GM18520 (cell line): ENCODE measurements around the gene BLCAP.
"Not testable (repeated sequence)": the region's sequence is repeated elsewhere in the genome, so short reads cannot be mapped to it uniquely, and the experiment has no call there.

Source experiments
- ATAC-seq: cut with Tn5 transposase; IDR thresholded peaks from one replicate; pipeline ENCODE4 v1.9.1; 2021; ENCODE audit not compliant: unreplicated experiment

BLCAP gene

GRCh38 chr20:37558306-37558705, 30.6 kb upstream of the BLCAP start:
- no peak for ATAC-seq

GRCh38 chr20:37556538-37556937, 28.9 kb upstream of the BLCAP start:
- no peak for ATAC-seq

DNA sequence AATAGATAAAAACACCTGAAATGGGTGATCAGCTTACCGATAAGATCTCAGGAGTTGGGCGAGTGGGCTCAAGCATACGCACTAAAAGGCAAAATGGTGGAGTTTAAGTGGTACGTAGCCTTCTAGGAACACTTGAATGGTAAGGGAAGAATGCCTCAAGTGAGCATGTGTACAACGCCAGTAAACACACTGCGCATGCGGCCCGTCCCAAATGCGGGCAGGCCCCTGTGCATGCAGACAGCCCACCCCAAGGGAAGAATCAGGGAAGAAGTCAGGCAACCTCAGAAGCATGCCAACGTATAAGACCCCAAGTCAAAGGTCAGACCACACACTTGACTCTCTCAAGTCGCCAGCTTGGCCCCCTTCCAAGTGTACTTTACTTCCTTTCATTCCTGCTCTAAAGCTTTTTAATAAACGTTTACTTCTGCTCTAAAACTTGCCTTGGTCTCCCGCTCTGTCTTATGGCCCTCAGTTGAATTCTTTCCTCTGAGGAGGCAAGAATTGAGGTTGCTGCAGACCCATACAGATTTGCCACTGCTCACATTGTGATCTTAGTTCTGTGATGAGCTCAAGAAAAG, 27.1 kb upstream of the BLCAP start:
- not testable (repeated sequence) for ATAC-seq

DNA sequence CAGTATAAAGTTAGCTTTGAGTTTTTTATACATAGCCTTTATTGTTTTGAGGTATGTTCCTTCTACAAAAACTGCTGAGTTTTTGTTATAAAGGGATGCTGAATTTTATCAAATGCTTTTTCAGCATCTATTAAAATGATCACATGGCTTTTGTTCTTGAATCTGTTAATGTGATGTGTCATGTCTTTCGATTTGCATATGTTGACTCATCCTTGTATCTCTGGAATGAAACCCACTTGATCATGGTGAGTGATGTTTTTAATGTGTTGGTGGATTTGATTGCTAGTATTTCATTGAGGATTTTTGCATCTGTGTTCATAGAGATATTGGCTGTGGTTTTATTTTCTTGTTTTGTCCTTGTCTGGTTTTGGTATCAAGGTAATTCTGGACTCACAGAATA, 24.7 kb upstream of the BLCAP start:
- ATAC-seq = no peak

DNA sequence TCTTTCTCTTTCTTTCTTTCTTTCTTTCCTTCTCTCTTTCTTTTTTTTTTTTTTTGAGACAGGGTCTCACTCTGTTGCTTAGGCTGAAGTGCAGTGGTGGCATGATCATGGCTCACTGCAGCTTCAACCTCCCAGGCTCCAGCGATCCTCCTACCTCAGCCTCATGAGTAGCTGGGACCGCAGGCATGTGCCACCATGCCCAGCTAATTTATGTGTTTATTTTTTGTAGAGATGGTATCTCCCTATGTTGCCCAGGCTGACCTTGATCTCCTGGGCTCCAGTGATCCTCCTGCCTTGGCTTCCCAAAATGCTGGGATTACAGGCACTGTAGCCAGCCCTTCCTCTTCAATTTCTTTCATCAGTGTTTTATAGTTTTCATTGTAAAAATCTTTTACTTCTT, 24.0 kb upstream of the BLCAP start:
- ATAC-seq = not testable (repeated sequence)

DNA sequence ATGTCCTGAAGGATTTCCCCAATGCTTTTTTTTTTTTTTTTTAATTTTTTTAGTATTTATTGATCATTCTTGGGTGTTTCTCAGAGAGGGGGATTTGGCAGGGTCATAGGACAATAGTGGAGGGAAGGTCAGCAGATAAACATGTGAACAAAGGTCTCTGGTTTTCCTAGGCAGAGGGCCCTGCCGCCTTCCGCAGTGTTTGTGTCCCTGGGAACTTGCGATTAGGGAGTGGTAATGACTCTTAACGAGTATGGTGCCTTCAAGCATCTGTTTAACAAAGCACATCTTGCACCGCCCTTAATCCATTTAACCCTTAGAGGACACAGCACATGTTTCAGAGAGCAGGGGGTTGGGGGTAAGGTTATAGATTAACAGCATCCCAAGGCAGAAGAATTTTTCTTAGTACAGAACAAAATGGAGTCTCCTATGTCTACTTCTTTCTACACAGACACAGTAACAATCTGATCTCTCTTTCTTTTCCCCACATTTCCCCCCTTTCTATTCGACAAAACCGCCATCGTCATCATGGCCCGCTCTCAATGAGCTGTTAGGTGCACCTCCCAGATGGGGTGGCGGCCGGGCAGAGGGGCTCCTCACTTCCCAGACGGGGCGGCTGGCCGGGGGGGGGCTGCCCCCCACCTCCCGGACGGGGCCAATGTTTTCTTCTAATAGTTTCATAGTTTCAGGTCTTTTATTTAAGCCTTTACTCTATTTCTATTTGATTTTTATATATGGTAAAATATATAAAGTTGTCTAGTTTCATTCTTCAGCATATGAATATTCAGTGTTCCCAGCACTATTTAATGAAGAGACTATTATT, 22.6 kb upstream of the BLCAP start:
- not testable (repeated sequence) for ATAC-seq

GRCh38 chr20:37547912-37548311, 20.2 kb upstream of the BLCAP start:
- ATAC-seq = no peak

- no peak for ATAC-seq
These were observed 17.8 kb upstream of the BLCAP start for GRCh38 chr20:37545516-37545915.

DNA sequence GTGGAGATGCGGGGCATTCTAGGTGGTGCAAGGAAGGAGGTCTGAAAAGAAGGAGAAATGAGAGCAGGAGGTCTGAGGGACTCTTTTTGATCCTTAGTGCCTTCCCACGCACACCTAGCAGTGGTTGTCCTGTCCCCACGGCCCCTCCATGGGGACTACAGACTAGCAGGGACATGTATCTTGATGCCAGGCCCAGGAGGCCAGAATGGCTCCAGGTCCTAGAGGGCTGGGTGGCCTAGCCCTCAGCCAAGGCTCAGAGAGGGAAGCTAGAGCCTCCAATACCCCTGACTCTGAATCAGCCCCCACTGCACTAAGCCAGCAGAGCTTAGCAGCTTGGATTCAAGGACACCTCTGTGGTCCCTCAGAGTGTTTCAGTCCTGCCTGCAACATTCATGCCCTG, 16.7 kb upstream of the BLCAP start:
- no peak for ATAC-seq

DNA sequence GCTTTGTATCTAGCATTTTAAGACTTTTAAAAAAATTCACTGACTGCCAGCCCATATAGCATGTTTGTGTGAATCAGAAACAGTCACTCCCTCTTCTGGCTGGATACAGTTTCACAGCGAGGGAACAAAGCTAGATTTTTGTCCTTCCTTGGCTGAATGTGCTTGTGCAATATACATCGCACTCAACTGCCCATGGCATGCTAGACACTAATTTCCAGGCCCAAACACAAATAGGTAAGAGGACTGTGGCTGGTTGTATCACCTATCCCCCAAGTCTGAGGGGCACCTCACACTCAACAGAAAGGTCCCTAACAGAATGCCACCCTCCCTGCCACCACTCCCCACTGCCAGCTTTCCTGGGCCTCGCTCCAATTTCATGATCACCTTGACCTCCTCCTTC, 16.2 kb upstream of the BLCAP start:
- ATAC-seq = no peak

DNA sequence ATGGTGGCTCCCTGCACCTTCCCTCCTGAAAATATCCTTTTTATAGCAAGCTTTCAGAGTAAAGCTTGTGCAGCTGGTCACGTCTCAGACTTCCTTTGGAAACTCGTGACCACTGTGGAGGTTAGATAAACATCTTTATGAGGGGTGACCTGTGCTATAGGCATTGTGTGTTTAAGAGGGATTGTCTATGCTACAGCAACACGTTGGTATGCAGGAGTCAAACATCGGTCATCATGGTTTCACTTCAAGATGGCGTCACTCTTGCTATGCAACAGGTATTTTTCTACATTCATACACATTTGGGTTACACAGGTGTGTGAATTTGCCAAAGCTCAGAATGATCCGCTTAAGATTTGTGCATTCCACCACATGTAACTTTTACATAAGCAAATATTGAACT, 14.6 kb upstream of the BLCAP start:
- no peak for ATAC-seq

DNA sequence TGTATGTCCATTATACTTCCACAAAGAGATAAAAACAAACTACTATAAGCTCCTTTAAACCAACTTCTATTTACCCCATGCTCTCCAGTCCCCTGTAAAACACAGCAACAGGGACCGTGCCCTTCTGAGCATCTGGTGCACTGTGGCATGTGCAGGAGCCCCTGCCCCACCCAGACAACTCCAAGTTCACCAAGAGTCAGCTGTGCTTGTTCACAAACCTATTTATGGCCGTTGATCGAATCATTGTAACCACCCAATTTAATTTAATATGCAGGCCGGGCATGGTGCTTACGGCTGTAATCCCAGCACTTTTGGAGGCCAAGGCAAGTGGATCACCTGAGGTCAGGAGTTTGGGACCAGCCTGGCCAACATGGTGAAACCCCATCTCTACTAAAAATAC, 13.7 kb upstream of the BLCAP start:
- no peak for ATAC-seq

GRCh38 chr20:37540838-37541237, 13.2 kb upstream of the BLCAP start:
- ATAC-seq = not testable (repeated sequence)

GRCh38 chr20:37540001-37540400, 12.3 kb upstream of the BLCAP start:
- ATAC-seq = no peak

DNA sequence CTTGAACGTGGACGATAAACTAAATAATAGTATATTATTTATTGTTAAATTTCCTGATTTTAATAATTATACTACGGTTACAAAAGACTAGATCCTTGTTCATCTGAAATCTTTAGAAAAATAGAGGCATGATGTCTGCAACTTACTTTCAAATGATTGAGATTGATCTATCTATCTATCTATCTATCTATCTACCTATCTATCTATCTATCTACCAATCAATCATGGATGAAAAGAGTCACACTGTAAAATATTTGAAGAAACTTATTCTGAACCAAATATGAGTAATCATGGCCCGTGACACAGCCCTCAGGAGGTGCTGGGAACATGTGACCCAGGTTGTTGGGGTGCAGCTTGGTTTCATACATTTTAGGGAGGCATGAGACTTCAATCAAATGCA, 11.7 kb upstream of the BLCAP start:
- ATAC-seq = no peak

DNA sequence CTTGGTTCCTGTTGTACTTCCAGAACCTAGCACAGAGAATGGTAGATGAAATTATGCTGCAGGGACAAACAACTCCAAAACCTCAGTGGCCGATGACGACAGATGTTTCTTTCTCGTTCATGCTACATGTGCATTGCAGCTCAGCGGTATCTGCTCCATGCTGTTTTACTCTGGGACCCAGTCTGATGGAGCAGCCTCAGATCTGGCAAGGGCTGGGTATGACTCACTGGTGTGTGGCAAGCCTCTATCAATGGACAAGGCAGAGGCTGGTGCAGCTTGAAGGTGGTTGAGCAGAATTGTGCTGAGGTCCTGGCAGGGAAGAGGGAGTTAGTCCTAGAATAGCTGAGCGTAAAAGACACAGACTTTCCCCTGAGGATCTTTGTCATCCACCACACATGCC, 10.3 kb upstream of the BLCAP start:
- ATAC-seq = no peak

GRCh38 chr20:37537505-37537904, 9.8 kb upstream of the BLCAP start:
- no peak for ATAC-seq

DNA sequence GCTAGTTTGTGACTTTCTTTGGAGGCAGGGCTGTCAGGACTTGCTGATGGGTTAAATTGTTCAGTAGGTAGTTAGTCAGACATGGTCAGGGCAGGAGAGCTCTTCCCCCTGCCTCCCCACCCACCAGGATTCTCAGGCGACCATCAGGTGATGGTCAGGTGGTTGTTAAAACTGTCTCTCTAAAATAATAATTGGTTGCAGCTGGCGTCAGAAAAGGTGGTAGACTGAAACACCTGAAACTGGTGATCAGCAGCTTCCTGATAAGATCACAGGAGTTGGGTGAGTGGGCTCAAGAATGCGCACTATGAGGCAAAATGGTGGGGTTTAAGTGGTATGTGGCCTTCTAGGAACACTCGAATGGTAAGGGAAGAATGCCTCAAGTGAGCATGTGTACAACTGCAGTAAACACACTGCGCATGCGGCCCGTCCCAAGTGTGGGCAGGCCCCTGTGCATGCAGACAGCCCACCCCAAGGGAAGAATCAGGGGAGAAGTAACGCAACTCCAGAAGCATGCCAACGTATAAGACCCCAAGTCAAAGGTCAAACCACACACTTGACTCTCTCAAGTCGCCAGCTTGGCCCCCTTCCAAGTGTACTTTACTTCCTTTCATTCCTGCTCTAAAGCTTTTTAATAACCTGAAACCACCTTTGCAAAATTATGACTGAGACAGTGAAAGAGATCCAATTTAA, 7.9 kb upstream of the BLCAP start:
- no peak for ATAC-seq

DNA sequence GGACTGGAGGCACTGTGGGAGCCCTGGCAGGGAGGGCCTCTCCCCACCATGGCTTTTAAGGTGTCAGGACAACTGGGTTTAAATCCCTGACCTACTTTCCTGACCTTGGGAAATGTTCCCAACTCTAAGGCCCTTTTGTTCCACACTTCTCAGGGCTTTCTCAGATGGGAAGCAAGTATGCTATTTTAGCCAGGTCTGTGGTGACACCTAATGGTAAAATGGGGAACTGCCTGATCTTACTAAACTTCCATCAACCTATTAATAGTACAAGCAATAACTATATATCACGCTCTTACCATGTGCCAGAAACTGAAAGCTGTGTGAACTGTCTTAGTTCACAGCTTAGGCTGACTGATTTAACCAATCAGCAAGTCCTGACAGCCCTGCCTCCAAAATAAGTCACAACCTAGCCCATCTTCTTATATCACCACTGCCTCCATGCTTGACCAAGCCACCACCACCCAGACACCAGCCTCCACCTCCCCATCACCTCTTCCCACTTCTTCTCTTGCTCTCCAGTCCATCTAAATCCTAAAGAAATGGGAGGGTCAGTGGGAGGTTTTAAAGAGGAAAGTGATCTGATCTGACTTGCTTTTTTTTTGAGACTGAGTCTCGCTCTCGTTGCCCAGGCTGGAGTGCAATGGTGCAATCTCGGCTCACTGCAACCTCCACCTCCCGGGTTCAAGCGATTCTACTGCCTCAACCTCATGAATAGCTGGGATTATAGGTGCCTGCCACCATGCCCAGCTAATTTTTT, 6.9 kb upstream of the BLCAP start:
- peak; percentile 72 for ATAC-seq

DNA sequence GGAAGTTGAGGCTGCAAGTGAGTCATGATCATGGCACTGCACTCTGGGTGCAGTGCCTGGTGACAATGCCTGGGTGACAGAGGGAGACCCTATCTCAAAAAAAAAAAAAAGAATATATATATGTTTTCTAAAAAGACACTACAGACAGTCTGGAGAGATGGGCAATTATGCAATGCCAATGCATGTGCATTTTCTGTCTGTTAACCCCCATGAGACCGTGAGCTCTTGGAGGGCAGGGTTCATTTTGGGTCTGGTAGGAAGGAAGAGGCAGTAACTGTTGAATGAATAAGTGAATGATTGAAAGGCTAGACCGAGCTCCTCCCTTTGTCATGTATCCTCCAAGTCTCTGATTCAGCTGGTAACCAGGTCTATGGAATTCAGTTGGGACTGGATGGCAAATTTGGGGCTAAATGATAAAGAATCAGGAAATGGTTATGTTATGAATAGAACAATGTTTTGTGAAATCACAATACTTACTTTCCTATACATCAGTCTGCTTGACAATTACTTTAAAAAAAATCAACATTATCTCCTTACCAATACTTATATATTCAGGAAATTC, 5.6 kb upstream of the BLCAP start:
- ATAC-seq = no peak

DNA sequence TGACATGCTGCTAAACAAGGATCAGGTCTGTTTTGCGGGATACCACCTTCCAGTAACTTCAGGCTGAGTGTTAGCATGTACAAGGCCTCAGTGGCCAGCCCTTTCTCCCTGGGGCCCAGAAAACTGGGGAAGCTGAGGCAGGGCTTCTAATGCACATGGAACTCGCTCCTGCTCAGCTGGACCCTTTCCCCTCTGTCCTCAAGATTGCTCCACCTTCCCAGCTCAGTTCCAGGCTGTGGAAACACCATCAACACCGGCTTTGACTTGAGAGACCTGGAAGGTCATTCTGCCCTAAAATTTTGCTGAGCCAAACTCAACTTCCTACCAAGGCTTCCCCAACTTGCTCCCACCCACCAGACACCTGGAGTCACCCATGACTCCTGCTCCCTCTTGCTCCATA, 4.2 kb upstream of the BLCAP start:
- ATAC-seq = no peak
